ACC112 (cell line): ENCODE results near the gene ZIC1.

Source experiments
- H2AFZ ChIP-seq: fragments of 200-600 bp; sonication (generic); one replicate; pipeline ENCODE4 v1.6.0; 2017; ENCODE audit warnings: antibody characterized with exemption, low read length; ENCODE audit not compliant: unreplicated experiment
- H3K27ac ChIP-seq: fragments of 200-600 bp; sonication (generic); 2 replicates; pipeline ENCODE4 v1.5.1; 2014; ENCODE audit warnings: low read depth, mild to moderate bottlenecking, antibody characterized with exemption, low read length, moderate library complexity
- H3K27me3 ChIP-seq: fragments of 200-600 bp; sonication (generic); 2 replicates; pipeline ENCODE4 v1.6.1; 2014; ENCODE audit warnings: mild to moderate bottlenecking, antibody characterized with exemption, low read length, moderate library complexity, mixed read lengths; ENCODE audit not compliant: insufficient read depth
- H3K36me3 ChIP-seq: fragments of 200-600 bp; sonication (generic); 2 replicates; pipeline ENCODE4 v1.6.1; 2016; ENCODE audit warnings: mild to moderate bottlenecking, antibody characterized with exemption, low read length, moderate library complexity, mixed read lengths; ENCODE audit not compliant: insufficient read depth
- H3K4me1 ChIP-seq: fragments of 200-600 bp; sonication (generic); one replicate; pipeline ENCODE4 v1.6.1; 2016; ENCODE audit warnings: low read length, mixed read lengths; ENCODE audit not compliant: insufficient read depth, unreplicated experiment, control insufficient read depth
- H3K4me3 ChIP-seq: fragments of 200-600 bp; sonication (generic); 2 replicates; pipeline ENCODE4 v1.5.1; 2014; ENCODE audit warnings: mild to moderate bottlenecking, low read depth, low read length
- H3K79me2 ChIP-seq: fragments of 200-600 bp; sonication (generic); one replicate; pipeline ENCODE4 v1.6.0; 2016; ENCODE audit warnings: low read length; ENCODE audit not compliant: control insufficient read depth, unreplicated experiment, insufficient read depth

Gene ZIC1

GRCh38 chr3:147369231-147369630, 39.9 kb upstream of the ZIC1 start:
- no peaks in the 10 kb centered on the region for H3K4me1 ChIP-seq
- H2AFZ ChIP-seq: no peak overlapping the region
- H3K4me3 ChIP-seq: no peak overlapping the region
- H3K79me2 ChIP-seq: no peaks in the 10 kb centered on the region
- H3K36me3 ChIP-seq: no peaks in the 10 kb centered on the region
- H3K27me3 ChIP-seq: peaks cover 98% of the 10 kb centered on the region
- no peak overlapping the region for H3K27ac ChIP-seq

- Histone ChIP-seq H3K27me3 (peaks cover 98% of the 10 kb centered on the region), H3K4me1 (no peaks in the 10 kb centered on the region), H3K79me2 (no peaks in the 10 kb centered on the region)
Observed at GRCh38 chr3:147369661-147370123, 39.5 kb upstream of the ZIC1 start.

GRCh38 chr3:147370349-147370748, 38.8 kb upstream of the ZIC1 start:
- no peaks in the 10 kb centered on the region for H3K4me1 ChIP-seq
- H3K27ac ChIP-seq: no peak overlapping the region
- H3K36me3 ChIP-seq: no peaks in the 10 kb centered on the region
- H3K79me2 ChIP-seq: no peaks in the 10 kb centered on the region
- peaks cover 98% of the 10 kb centered on the region for H3K27me3 ChIP-seq
- H2AFZ ChIP-seq: no peak overlapping the region
- no peak overlapping the region for H3K4me3 ChIP-seq

More at GRCh38 chr3:147369661-147370123, 39.5 kb upstream of the ZIC1 start:
- Histone ChIP-seq H3K27ac (no peak overlapping the region), H2AFZ (no peak overlapping the region), H3K36me3 (no peaks in the 10 kb centered on the region), H3K4me3 (no peak overlapping the region)

- no peak overlapping the region for H2AFZ ChIP-seq
- no peak overlapping the region for H3K27ac ChIP-seq
- peaks cover 98% of the 10 kb centered on the region for H3K27me3 ChIP-seq
- no peak overlapping the region for H3K4me3 ChIP-seq
- H3K4me1 ChIP-seq: no peaks in the 10 kb centered on the region
- no peaks in the 10 kb centered on the region for H3K79me2 ChIP-seq
- H3K36me3 ChIP-seq: no peaks in the 10 kb centered on the region
Observed at GRCh38 chr3:147371140-147371539, 38.0 kb upstream of the ZIC1 start.

- Histone ChIP-seq H3K79me2 (no peaks in the 10 kb centered on the region), H2AFZ (no peak overlapping the region), H3K27ac (no peak overlapping the region), H3K4me3 (no peak overlapping the region), H3K27me3 (peaks cover 99% of the 10 kb centered on the region), H3K36me3 (no peaks in the 10 kb centered on the region), H3K4me1 (no peaks in the 10 kb centered on the region)
Observed at GRCh38 chr3:147371771-147372340, 37.3 kb upstream of the ZIC1 start.

GRCh38 chr3:147372525-147373027, 36.6 kb upstream of the ZIC1 start:
- H3K27me3 ChIP-seq: peaks cover 99% of the 10 kb centered on the region

GRCh38 chr3:147373301-147373700, 35.9 kb upstream of the ZIC1 start:
- H3K79me2 ChIP-seq: no peaks in the 10 kb centered on the region
- H3K27ac ChIP-seq: no peak overlapping the region
- peaks cover 99% of the 10 kb centered on the region for H3K27me3 ChIP-seq
- no peaks in the 10 kb centered on the region for H3K4me1 ChIP-seq
- no peak overlapping the region for H3K4me3 ChIP-seq
- H3K36me3 ChIP-seq: no peaks in the 10 kb centered on the region
- H2AFZ ChIP-seq: no peak overlapping the region

More at GRCh38 chr3:147372525-147373027, 36.6 kb upstream of the ZIC1 start:
- Histone ChIP-seq H3K27ac (no peak overlapping the region), H3K79me2 (no peaks in the 10 kb centered on the region), H3K4me1 (no peaks in the 10 kb centered on the region), H3K4me3 (no peak overlapping the region), H3K36me3 (no peaks in the 10 kb centered on the region), H2AFZ (no peak overlapping the region)

GRCh38 chr3:147377412-147378367, 31.5 kb upstream of the ZIC1 start:
- Histone ChIP-seq H3K4me1 (no peaks in the 10 kb centered on the region), H3K27me3 (peaks cover 100% of the 10 kb centered on the region), H3K4me3 (no peak overlapping the region)

GRCh38 chr3:147379651-147380050, 29.5 kb upstream of the ZIC1 start:
- Histone ChIP-seq H3K36me3 (no peaks in the 10 kb centered on the region), H3K27ac (no peak overlapping the region), H3K27me3 (peaks cover 100% of the 10 kb centered on the region), H3K4me1 (no peaks in the 10 kb centered on the region), H3K79me2 (no peaks in the 10 kb centered on the region), H3K4me3 (no peak overlapping the region), H2AFZ (no peak overlapping the region)

More at GRCh38 chr3:147377412-147378367, 31.5 kb upstream of the ZIC1 start:
- Histone ChIP-seq H3K27ac (no peak overlapping the region), H3K79me2 (no peaks in the 10 kb centered on the region), H3K36me3 (no peaks in the 10 kb centered on the region), H2AFZ (no peak overlapping the region)

- Histone ChIP-seq H3K27ac (no peak overlapping the region), H3K4me1 (no peaks in the 10 kb centered on the region), H2AFZ (no peak overlapping the region), H3K4me3 (no peak overlapping the region), H3K27me3 (peaks cover 100% of the 10 kb centered on the region), H3K79me2 (no peaks in the 10 kb centered on the region), H3K36me3 (no peaks in the 10 kb centered on the region)
Observed at GRCh38 chr3:147380387-147380951, 28.7 kb upstream of the ZIC1 start.
